ENCODE results near the gene AUTS2.

The AUTS2 gene

GRCh38 chr7:69935107-69935506, 336.8 kb downstream of the AUTS2 start:
- Histone ChIP-seq H3K4me3 (ENCODE audit: low read length) (no peak overlapping the region), H3K27ac (ENCODE audit: low read depth, low read length) (no peak overlapping the region), H3K9ac (ENCODE audit: low read length) (no peak overlapping the region), H3K4me1 (ENCODE audit: control insufficient read depth, insufficient read depth, low read length) (peaks cover 3% of the 10 kb centered on the region), H3K27me3 (ENCODE audit: control insufficient read depth, insufficient read depth, low read length) (no peaks in the 10 kb centered on the region), H3K36me3 (ENCODE audit: control insufficient read depth, insufficient read depth, low read length) (no peaks in the 10 kb centered on the region)

- Histone ChIP-seq H3K4me3 (ENCODE audit: low read length) (no peak overlapping the region), H3K9ac (ENCODE audit: low read length) (no peak overlapping the region), H3K4me1 (ENCODE audit: control insufficient read depth, insufficient read depth, low read length) (no peaks in the 10 kb centered on the region), H3K27me3 (ENCODE audit: control insufficient read depth, insufficient read depth, low read length) (no peaks in the 10 kb centered on the region), H3K36me3 (ENCODE audit: control insufficient read depth, insufficient read depth, low read length) (no peaks in the 10 kb centered on the region), H3K27ac (ENCODE audit: low read depth, low read length) (no peak overlapping the region)
Measured at GRCh38 chr7:69937097-69937496, 338.8 kb downstream of the AUTS2 start.

- Histone ChIP-seq H3K4me1 (ENCODE audit: control insufficient read depth, insufficient read depth, low read length) (no peaks in the 10 kb centered on the region), H3K4me3 (ENCODE audit: low read length) (no peak overlapping the region), H3K27ac (ENCODE audit: low read depth, low read length) (no peak overlapping the region), H3K27me3 (ENCODE audit: control insufficient read depth, insufficient read depth, low read length) (no peaks in the 10 kb centered on the region), H3K9ac (ENCODE audit: low read length) (no peak overlapping the region), H3K36me3 (ENCODE audit: control insufficient read depth, insufficient read depth, low read length) (no peaks in the 10 kb centered on the region)
Measured at GRCh38 chr7:69939317-69939716, 341.0 kb downstream of the AUTS2 start.

GRCh38 chr7:69941077-69941651, 342.9 kb downstream of the AUTS2 start:
- Histone ChIP-seq H3K36me3 (ENCODE audit: control insufficient read depth, insufficient read depth, low read length) (no peaks in the 10 kb centered on the region), H3K27ac (ENCODE audit: low read depth, low read length) (no peak overlapping the region), H3K27me3 (ENCODE audit: control insufficient read depth, insufficient read depth, low read length) (no peaks in the 10 kb centered on the region)

GRCh38 chr7:69942573-69942972, 344.3 kb downstream of the AUTS2 start:
- no peaks in the 10 kb centered on the region for H3K36me3 ChIP-seq (ENCODE audit: control insufficient read depth, insufficient read depth, low read length)
- H3K27ac ChIP-seq (ENCODE audit: low read depth, low read length): no peak overlapping the region
- H3K4me1 ChIP-seq (ENCODE audit: control insufficient read depth, insufficient read depth, low read length): no peaks in the 10 kb centered on the region
- no peak overlapping the region for H3K9ac ChIP-seq (ENCODE audit: low read length)
- no peak overlapping the region for H3K4me3 ChIP-seq (ENCODE audit: low read length)
- no peaks in the 10 kb centered on the region for H3K27me3 ChIP-seq (ENCODE audit: control insufficient read depth, insufficient read depth, low read length)

More at GRCh38 chr7:69941077-69941651, 342.9 kb downstream of the AUTS2 start:
- Histone ChIP-seq H3K9ac (ENCODE audit: low read length) (no peak overlapping the region), H3K4me3 (ENCODE audit: low read length) (no peak overlapping the region), H3K4me1 (ENCODE audit: control insufficient read depth, insufficient read depth, low read length) (no peaks in the 10 kb centered on the region)

GRCh38 chr7:69946901-69947300, 348.6 kb downstream of the AUTS2 start:
- no peak overlapping the region for H3K9ac ChIP-seq (ENCODE audit: low read length)
- no peak overlapping the region for H3K4me3 ChIP-seq (ENCODE audit: low read length)
- no peaks in the 10 kb centered on the region for H3K36me3 ChIP-seq (ENCODE audit: control insufficient read depth, insufficient read depth, low read length)
- H3K27ac ChIP-seq (ENCODE audit: low read depth, low read length): no peak overlapping the region
- H3K4me1 ChIP-seq (ENCODE audit: control insufficient read depth, insufficient read depth, low read length): no peaks in the 10 kb centered on the region
- no peaks in the 10 kb centered on the region for H3K27me3 ChIP-seq (ENCODE audit: control insufficient read depth, insufficient read depth, low read length)

- no peaks in the 10 kb centered on the region for H3K27me3 ChIP-seq (ENCODE audit: control insufficient read depth, insufficient read depth, low read length)
- no peak overlapping the region for H3K4me3 ChIP-seq (ENCODE audit: low read length)
- no peak overlapping the region for H3K9ac ChIP-seq (ENCODE audit: low read length)
- no peaks in the 10 kb centered on the region for H3K36me3 ChIP-seq (ENCODE audit: control insufficient read depth, insufficient read depth, low read length)
- no peak overlapping the region for H3K27ac ChIP-seq (ENCODE audit: low read depth, low read length)
- no peaks in the 10 kb centered on the region for H3K4me1 ChIP-seq (ENCODE audit: control insufficient read depth, insufficient read depth, low read length)
Measured at GRCh38 chr7:69947998-69948397, 349.7 kb downstream of the AUTS2 start.

- Histone ChIP-seq H3K4me3 (ENCODE audit: low read length) (no peak overlapping the region), H3K27ac (ENCODE audit: low read depth, low read length) (no peak overlapping the region), H3K4me1 (ENCODE audit: control insufficient read depth, insufficient read depth, low read length) (no peaks in the 10 kb centered on the region), H3K27me3 (ENCODE audit: control insufficient read depth, insufficient read depth, low read length) (no peaks in the 10 kb centered on the region), H3K9ac (ENCODE audit: low read length) (no peak overlapping the region), H3K36me3 (ENCODE audit: control insufficient read depth, insufficient read depth, low read length) (no peaks in the 10 kb centered on the region)
Measured at GRCh38 chr7:69949122-69949521, 350.8 kb downstream of the AUTS2 start.

GRCh38 chr7:69951458-69951857, 353.2 kb downstream of the AUTS2 start:
- Histone ChIP-seq H3K27me3 (ENCODE audit: control insufficient read depth, insufficient read depth, low read length) (no peaks in the 10 kb centered on the region), H3K4me3 (ENCODE audit: low read length) (no peak overlapping the region), H3K9ac (ENCODE audit: low read length) (no peak overlapping the region), H3K4me1 (ENCODE audit: control insufficient read depth, insufficient read depth, low read length) (no peaks in the 10 kb centered on the region), H3K36me3 (ENCODE audit: control insufficient read depth, insufficient read depth, low read length) (no peaks in the 10 kb centered on the region), H3K27ac (ENCODE audit: low read depth, low read length) (no peak overlapping the region)

- Histone ChIP-seq H3K4me1 (ENCODE audit: control insufficient read depth, insufficient read depth, low read length) (no peaks in the 10 kb centered on the region), H3K4me3 (ENCODE audit: low read length) (no peak overlapping the region), H3K27ac (ENCODE audit: low read depth, low read length) (no peak overlapping the region), H3K36me3 (ENCODE audit: control insufficient read depth, insufficient read depth, low read length) (no peaks in the 10 kb centered on the region), H3K27me3 (ENCODE audit: control insufficient read depth, insufficient read depth, low read length) (no peaks in the 10 kb centered on the region), H3K9ac (ENCODE audit: low read length) (no peak overlapping the region)
Measured at GRCh38 chr7:69953136-69954067, 355.1 kb downstream of the AUTS2 start.

GRCh38 chr7:69956541-69956940, 358.3 kb downstream of the AUTS2 start:
- no peak overlapping the region for H3K9ac ChIP-seq (ENCODE audit: low read length)

GRCh38 chr7:69957661-69958060, 359.4 kb downstream of the AUTS2 start:
- H3K4me1 ChIP-seq (ENCODE audit: control insufficient read depth, insufficient read depth, low read length): peaks cover 8% of the 10 kb centered on the region

More at GRCh38 chr7:69956541-69956940, 358.3 kb downstream of the AUTS2 start:
- Histone ChIP-seq H3K27me3 (ENCODE audit: control insufficient read depth, insufficient read depth, low read length) (no peaks in the 10 kb centered on the region), H3K27ac (ENCODE audit: low read depth, low read length) (no peak overlapping the region), H3K4me3 (ENCODE audit: low read length) (no peak overlapping the region), H3K4me1 (ENCODE audit: control insufficient read depth, insufficient read depth, low read length) (no peaks in the 10 kb centered on the region), H3K36me3 (ENCODE audit: control insufficient read depth, insufficient read depth, low read length) (no peaks in the 10 kb centered on the region)

More at GRCh38 chr7:69957661-69958060, 359.4 kb downstream of the AUTS2 start:
- Histone ChIP-seq H3K9ac (ENCODE audit: low read length) (no peak overlapping the region), H3K36me3 (ENCODE audit: control insufficient read depth, insufficient read depth, low read length) (no peaks in the 10 kb centered on the region), H3K4me3 (ENCODE audit: low read length) (no peak overlapping the region), H3K27ac (ENCODE audit: low read depth, low read length) (no peak overlapping the region), H3K27me3 (ENCODE audit: control insufficient read depth, insufficient read depth, low read length) (no peaks in the 10 kb centered on the region)

Measured in rectal smooth muscle tissue (tissue), 1 donor.